Hematopoietic multipotent progenitor cell treated with erythropoietin and hydrocortisone succinate and interleukin-3 and kit ligand, for 17 days (in vitro differentiated cells): ENCODE data around the gene ACTL6A.

ENCODE experiments used
- DNase-seq: peaks from one replicate; pipeline ENCODE4 v3.0.0-alpha.2; 2015; ENCODE audit warnings: low spot score

ACTL6A gene

GRCh38 chr3:179591313-179591712, 28.6 kb downstream of the ACTL6A start:
- DNase-seq = no peak

- DNase-seq = no peak
These were observed 36.8 kb downstream of the ACTL6A start for GRCh38 chr3:179599531-179599930.

- DNase-seq = no peak
These were observed 40.6 kb downstream of the ACTL6A start for GRCh38 chr3:179603321-179603720.

- no peak for DNase-seq
These were observed 41.1 kb downstream of the ACTL6A start for GRCh38 chr3:179603831-179604230.

GRCh38 chr3:179604321-179605078, 41.8 kb downstream of the ACTL6A start, which contains the start of the genes MRPL47 and NDUFB5:
MRPL47 (minus strand) TSS chr3:179604638; CDS start chr3:179604624, 14 bp downstream.
NDUFB5 (plus strand) TSS chr3:179604794; CDS start chr3:179604816, 22 bp downstream.
- peak; percentile 98 for DNase-seq

- DNase-seq = no peak
These were observed 43.9 kb downstream of the ACTL6A start for GRCh38 chr3:179606534-179607085.

GRCh38 chr3:179608931-179609720, 46.4 kb downstream of the ACTL6A start:
- DNase-seq = no peak

GRCh38 chr3:179610066-179610465, 47.3 kb downstream of the ACTL6A start:
- no peak for DNase-seq

- no peak for DNase-seq
These were observed 51.1 kb downstream of the ACTL6A start for GRCh38 chr3:179613807-179614206.

GRCh38 chr3:179615458-179616173, 52.9 kb downstream of the ACTL6A start:
- no peak for DNase-seq

- DNase-seq = no peak
These were observed 59.3 kb downstream of the ACTL6A start for GRCh38 chr3:179622023-179622422.

- no peak for DNase-seq
These were observed 61.7 kb downstream of the ACTL6A start for GRCh38 chr3:179624451-179624850.

GRCh38 chr3:179630753-179631451, 68.2 kb downstream of the ACTL6A start:
- no peak for DNase-seq
